Tibial artery (tissue), 4 donors: ENCODE results near the gene FAM9A.

ENCODE experiments used
- DNase-seq, 2 donors: peaks; one replicate each; pipeline ENCODE4 v3.0.0-alpha.2; 2019
- H3K27ac ChIP-seq, 2 donors: fragments of 200-600 bp; sonication (generic) in 1 of 2; 1 replicate in 1 of 2; 2 replicates in 1 of 2; pipeline ENCODE4 v1.5.1; 2018 to 2019; ENCODE audit warnings: mild to moderate bottlenecking in 1 of 2
- H3K27me3 ChIP-seq, 2 donors: fragments of 200-600 bp; sonication (generic) in 1 of 2; one replicate each; pipeline versions ENCODE4 v1.5.1 to v1.6.0; 2016 to 2019
- H3K36me3 ChIP-seq, 3 donors: fragments of 200-600 bp; sonication (generic) in 2 of 3; one replicate each; pipeline ENCODE4 v1.5.1; 2016 to 2019; ENCODE audit warnings: mild to moderate bottlenecking in 2 of 3
- H3K4me1 ChIP-seq, 4 donors: fragments of 200-600 bp; sonication (generic) in 2 of 4; 1 replicate in 3 of 4; 2 replicates in 1 of 4; pipeline ENCODE4 v1.5.1; 2016 to 2019
- H3K4me3 ChIP-seq, 2 donors: fragments of 200-600 bp; sonication (generic) in 1 of 2; 1 replicate in 1 of 2; 2 replicates in 1 of 2; pipeline ENCODE4 v1.5.1; 2018 to 2019; ENCODE audit warnings: mild to moderate bottlenecking in 2 of 2
- H3K9me3 ChIP-seq, 3 donors: fragments of 200-600 bp; sonication (generic) in 1 of 3; one replicate each; pipeline ENCODE4 v1.5.1; 2016 to 2019
- CTCF ChIP-seq, 2 experiments: fragments of 200-600 bp in 1 of 2; fragments of 450-650 bp in 1 of 2; IDR thresholded peaks; one replicate each; pipeline ENCODE4 v1.5.1; 2017 to 2019; ENCODE audit warnings: antibody characterized with exemption in 2 of 2, mild to moderate bottlenecking in 1 of 2, moderate library complexity in 1 of 2
- intact Hi-C: fragments of 100-400 bp; cut with DNase I; formaldehyde crosslinking; loops from one replicate; pipeline ENCODE4 v1.15.0; 2023; ENCODE audit warnings: low total_unique reads

The FAM9A gene

GRCh38 chrX:8847360-8847759 is 46.2 kb upstream of the FAM9A start:
- Histone ChIP-seq H3K4me1 (no peaks in the 10 kb centered on the region), H3K36me3 (no peaks in the 10 kb centered on the region), H3K27ac (no peak overlapping the region), H3K4me3 (no peak overlapping the region), H3K27me3 (no peaks in the 10 kb centered on the region), H3K9me3 (no peaks in the 10 kb centered on the region)
- intact Hi-C loops: no loop called here
- no peak for DNase-seq
- no peak for TF ChIP-seq CTCF (IDR thresholded peaks at IDR 0.05)

GRCh38 chrX:8846266-8846665 is 45.1 kb upstream of the FAM9A start:
- H3K4me1 ChIP-seq: no peaks in the 10 kb centered on the region
- intact Hi-C loops: no loop called here
- TF ChIP-seq CTCF (IDR thresholded peaks at IDR 0.05): no peak
- no peaks in the 10 kb centered on the region for H3K36me3 ChIP-seq
- no peaks in the 10 kb centered on the region for H3K27me3 ChIP-seq
- DNase-seq: no peak
- no peaks in the 10 kb centered on the region for H3K9me3 ChIP-seq
- no peak overlapping the region for H3K4me3 ChIP-seq
- H3K27ac ChIP-seq: no peak overlapping the region

- H3K4me1 ChIP-seq: no peaks in the 10 kb centered on the region
- intact Hi-C loops: no loop called here
- no peaks in the 10 kb centered on the region for H3K27me3 ChIP-seq
- no peaks in the 10 kb centered on the region for H3K9me3 ChIP-seq
- H3K4me3 ChIP-seq: no peak overlapping the region
- no peak for DNase-seq
- TF ChIP-seq CTCF (IDR thresholded peaks at IDR 0.05): no peak
- no peak overlapping the region for H3K27ac ChIP-seq
- no peaks in the 10 kb centered on the region for H3K36me3 ChIP-seq
Measured at GRCh38 chrX:8845469-8845868, 44.3 kb upstream of the FAM9A start.

- no peaks in the 10 kb centered on the region for H3K9me3 ChIP-seq
Measured at GRCh38 chrX:8845060-8845459, 43.9 kb upstream of the FAM9A start.

GRCh38 chrX:8844157-8844556 is 43.0 kb upstream of the FAM9A start:
- Histone ChIP-seq H3K4me3 (no peak overlapping the region), H3K27me3 (no peaks in the 10 kb centered on the region), H3K9me3 (no peaks in the 10 kb centered on the region), H3K4me1 (no peaks in the 10 kb centered on the region), H3K36me3 (no peaks in the 10 kb centered on the region), H3K27ac (no peak overlapping the region)
- no peak for TF ChIP-seq CTCF (IDR thresholded peaks at IDR 0.05)
- DNase-seq: no peak
- intact Hi-C loops: no loop called here

More at GRCh38 chrX:8845060-8845459, 43.9 kb upstream of the FAM9A start:
- Histone ChIP-seq H3K36me3 (no peaks in the 10 kb centered on the region), H3K27me3 (no peaks in the 10 kb centered on the region), H3K4me1 (no peaks in the 10 kb centered on the region), H3K27ac (no peak overlapping the region), H3K4me3 (no peak overlapping the region)
- intact Hi-C loops: no loop called here
- no peak for DNase-seq
- TF ChIP-seq CTCF (IDR thresholded peaks at IDR 0.05): no peak

GRCh38 chrX:8841911-8842310 is 40.7 kb upstream of the FAM9A start:
- Histone ChIP-seq H3K27ac (no peak overlapping the region), H3K27me3 (no peaks in the 10 kb centered on the region), H3K36me3 (no peaks in the 10 kb centered on the region), H3K4me1 (no peaks in the 10 kb centered on the region), H3K9me3 (no peaks in the 10 kb centered on the region), H3K4me3 (no peak overlapping the region)
- DNase-seq: no peak
- intact Hi-C loops: no loop called here
- TF ChIP-seq CTCF (IDR thresholded peaks at IDR 0.05): no peak
